ENCODE data around the gene HIPK4. TPM values are rescaled to one million over a fixed set of nuclear protein-coding genes. Genes with fewer than 3 reads are reported as not detected.
A peak's percentile ranks its signal among the peaks of the same experiment; 100 is the strongest.

The HIPK4 gene
- total RNA-seq, 1 experiment from 2014 or later = 0.31 TPM

DNA sequence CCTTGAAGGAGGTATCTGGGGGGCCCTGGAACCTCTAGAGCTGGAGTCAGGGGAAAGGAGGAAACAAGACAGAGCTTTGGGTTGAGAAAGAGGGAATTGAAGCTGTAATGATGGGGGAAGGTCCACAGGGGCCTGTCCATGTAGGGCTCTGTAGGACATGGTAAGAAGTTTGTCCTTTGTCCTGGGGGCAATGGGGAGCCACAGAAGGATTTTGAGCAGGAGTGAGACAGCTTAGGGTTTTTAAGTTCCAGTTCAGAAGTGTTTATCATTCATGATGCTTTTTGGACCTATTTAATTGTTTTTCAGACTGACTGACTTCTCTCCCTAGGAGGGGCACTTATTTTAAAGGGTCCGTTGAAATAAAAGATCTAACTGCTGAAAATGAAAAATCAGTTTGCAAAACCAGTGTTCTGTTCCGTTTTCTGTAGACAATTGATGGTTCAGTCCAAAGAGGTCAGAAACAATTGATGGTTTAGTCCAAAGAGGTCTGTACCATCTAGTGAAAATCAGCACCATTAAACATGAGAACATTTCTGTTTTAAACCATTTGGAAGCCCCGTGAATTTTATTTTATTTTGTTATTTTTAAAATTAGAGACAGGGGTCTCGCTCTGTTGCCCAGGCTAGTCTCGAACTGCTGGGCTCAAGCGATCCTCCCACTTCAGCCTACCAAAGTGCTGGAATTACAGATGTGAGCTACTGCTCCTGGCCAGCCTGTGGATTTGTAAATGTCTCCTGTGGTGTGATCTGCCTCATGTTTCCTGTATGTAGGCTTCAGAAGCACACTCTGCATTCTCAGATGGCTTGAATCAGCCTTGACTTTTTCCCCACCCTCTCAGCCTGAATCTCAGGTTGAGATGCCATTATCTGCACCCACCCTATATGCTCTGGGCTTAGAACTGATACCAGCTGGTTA, 33.0 kb downstream of the HIPK4 start (continued):
- TF ChIP-seq ZNF121 (CRISPR knock-in tag; IDR thresholded peaks at IDR 0.05) (no peak), NFATC4 (CRISPR knock-in tag; IDR thresholded peaks at IDR 0.05) (no peak), NR3C1 (CRISPR knock-in tag; conservative IDR thresholded peaks at IDR 0.05; ENCODE audit: low read depth) (no peak), GABPB1 (CRISPR knock-in tag; IDR thresholded peaks at IDR 0.05) (no peak), ZNF219 (CRISPR knock-in tag; IDR thresholded peaks at IDR 0.05; ENCODE audit: borderline replicate concordance) (no peak), ZNF416 (CRISPR knock-in tag; IDR thresholded peaks at IDR 0.05) (no peak)
- TF ChIP-seq, protein P1, sequence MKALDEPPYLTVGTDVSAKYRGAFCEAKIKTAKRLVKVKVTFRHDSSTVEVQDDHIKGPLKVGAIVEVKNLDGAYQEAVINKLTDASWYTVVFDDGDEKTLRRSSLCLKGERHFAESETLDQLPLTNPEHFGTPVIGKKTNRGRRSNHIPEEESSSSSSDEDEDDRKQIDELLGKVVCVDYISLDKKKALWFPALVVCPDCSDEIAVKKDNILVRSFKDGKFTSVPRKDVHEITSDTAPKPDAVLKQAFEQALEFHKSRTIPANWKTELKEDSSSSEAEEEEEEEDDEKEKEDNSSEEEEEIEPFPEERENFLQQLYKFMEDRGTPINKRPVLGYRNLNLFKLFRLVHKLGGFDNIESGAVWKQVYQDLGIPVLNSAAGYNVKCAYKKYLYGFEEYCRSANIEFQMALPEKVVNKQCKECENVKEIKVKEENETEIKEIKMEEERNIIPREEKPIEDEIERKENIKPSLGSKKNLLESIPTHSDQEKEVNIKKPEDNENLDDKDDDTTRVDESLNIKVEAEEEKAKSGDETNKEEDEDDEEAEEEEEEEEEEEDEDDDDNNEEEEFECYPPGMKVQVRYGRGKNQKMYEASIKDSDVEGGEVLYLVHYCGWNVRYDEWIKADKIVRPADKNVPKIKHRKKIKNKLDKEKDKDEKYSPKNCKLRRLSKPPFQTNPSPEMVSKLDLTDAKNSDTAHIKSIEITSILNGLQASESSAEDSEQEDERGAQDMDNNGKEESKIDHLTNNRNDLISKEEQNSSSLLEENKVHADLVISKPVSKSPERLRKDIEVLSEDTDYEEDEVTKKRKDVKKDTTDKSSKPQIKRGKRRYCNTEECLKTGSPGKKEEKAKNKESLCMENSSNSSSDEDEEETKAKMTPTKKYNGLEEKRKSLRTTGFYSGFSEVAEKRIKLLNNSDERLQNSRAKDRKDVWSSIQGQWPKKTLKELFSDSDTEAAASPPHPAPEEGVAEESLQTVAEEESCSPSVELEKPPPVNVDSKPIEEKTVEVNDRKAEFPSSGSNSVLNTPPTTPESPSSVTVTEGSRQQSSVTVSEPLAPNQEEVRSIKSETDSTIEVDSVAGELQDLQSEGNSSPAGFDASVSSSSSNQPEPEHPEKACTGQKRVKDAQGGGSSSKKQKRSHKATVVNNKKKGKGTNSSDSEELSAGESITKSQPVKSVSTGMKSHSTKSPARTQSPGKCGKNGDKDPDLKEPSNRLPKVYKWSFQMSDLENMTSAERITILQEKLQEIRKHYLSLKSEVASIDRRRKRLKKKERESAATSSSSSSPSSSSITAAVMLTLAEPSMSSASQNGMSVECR (CRISPR knock-in tag; IDR thresholded peaks at IDR 0.05; ENCODE audit: borderline replicate concordance) = no peak
- TF ChIP-seq, protein P2, sequence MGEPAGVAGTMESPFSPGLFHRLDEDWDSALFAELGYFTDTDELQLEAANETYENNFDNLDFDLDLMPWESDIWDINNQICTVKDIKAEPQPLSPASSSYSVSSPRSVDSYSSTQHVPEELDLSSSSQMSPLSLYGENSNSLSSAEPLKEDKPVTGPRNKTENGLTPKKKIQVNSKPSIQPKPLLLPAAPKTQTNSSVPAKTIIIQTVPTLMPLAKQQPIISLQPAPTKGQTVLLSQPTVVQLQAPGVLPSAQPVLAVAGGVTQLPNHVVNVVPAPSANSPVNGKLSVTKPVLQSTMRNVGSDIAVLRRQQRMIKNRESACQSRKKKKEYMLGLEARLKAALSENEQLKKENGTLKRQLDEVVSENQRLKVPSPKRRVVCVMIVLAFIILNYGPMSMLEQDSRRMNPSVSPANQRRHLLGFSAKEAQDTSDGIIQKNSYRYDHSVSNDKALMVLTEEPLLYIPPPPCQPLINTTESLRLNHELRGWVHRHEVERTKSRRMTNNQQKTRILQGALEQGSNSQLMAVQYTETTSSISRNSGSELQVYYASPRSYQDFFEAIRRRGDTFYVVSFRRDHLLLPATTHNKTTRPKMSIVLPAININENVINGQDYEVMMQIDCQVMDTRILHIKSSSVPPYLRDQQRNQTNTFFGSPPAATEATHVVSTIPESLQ (CRISPR knock-in tag; IDR thresholded peaks at IDR 0.05) = no peak
- TF ChIP-seq, protein P3, sequence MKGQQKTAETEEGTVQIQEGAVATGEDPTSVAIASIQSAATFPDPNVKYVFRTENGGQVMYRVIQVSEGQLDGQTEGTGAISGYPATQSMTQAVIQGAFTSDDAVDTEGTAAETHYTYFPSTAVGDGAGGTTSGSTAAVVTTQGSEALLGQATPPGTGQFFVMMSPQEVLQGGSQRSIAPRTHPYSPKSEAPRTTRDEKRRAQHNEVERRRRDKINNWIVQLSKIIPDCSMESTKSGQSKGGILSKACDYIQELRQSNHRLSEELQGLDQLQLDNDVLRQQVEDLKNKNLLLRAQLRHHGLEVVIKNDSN (CRISPR knock-in tag; IDR thresholded peaks at IDR 0.05) = no peak
- TF ChIP-seq, protein P4, sequence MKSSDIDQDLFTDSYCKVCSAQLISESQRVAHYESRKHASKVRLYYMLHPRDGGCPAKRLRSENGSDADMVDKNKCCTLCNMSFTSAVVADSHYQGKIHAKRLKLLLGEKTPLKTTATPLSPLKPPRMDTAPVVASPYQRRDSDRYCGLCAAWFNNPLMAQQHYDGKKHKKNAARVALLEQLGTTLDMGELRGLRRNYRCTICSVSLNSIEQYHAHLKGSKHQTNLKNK (CRISPR knock-in tag; IDR thresholded peaks at IDR 0.05) = no peak

DNA sequence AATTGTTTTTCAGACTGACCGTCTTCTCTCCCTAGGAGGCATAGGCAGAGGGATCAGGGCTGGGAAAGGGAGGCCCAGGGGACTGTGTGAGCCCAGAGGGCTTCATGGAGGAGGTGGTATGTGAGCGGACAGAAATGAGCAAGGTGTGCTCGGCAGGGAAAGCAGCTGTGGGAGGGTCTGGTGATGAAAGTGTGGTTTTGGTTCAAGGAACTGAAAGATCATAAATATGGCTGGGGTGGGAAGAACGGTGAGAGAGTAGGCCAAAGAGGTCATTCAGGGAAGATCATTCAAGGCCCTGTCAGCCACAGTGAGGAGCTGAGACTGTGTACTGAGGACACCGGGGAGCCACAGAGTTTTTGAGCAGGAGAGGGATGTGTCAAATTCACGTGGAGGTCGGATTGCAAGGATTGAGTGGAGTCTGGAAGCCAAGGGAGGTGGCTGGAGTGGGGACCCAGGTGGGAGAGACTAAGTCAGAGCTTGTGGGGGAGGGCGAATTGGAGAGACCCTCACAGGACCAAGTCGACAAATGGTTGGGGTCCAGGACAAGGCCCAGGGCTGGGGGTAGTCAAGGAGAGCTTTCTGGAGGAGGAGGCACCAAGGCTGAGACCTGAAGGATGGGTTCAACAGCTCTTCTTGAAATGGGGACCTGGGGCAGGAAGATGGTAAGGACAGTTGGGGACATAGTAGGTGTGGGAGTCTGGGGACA, 33.9 kb downstream of the HIPK4 start:
- Mint-ChIP-seq H3K4me3 (no peak overlapping the region), H3K27me3 (ENCODE audit: low read depth) (no peaks in the 10 kb centered on the region), H3K27ac (peak overlapping the region; percentile 63), H3K9me3 (no peaks in the 10 kb centered on the region), H3K4me1 (no peaks in the 10 kb centered on the region), H3K36me3 (no peaks in the 10 kb centered on the region)
- no peak for DNase-seq (ENCODE audit: low spot score)
- TF ChIP-seq ESRRA (CRISPR knock-in tag; IDR thresholded peaks at IDR 0.05; ENCODE audit: borderline replicate concordance) = no peak
- TF ChIP-seq, protein P5, sequence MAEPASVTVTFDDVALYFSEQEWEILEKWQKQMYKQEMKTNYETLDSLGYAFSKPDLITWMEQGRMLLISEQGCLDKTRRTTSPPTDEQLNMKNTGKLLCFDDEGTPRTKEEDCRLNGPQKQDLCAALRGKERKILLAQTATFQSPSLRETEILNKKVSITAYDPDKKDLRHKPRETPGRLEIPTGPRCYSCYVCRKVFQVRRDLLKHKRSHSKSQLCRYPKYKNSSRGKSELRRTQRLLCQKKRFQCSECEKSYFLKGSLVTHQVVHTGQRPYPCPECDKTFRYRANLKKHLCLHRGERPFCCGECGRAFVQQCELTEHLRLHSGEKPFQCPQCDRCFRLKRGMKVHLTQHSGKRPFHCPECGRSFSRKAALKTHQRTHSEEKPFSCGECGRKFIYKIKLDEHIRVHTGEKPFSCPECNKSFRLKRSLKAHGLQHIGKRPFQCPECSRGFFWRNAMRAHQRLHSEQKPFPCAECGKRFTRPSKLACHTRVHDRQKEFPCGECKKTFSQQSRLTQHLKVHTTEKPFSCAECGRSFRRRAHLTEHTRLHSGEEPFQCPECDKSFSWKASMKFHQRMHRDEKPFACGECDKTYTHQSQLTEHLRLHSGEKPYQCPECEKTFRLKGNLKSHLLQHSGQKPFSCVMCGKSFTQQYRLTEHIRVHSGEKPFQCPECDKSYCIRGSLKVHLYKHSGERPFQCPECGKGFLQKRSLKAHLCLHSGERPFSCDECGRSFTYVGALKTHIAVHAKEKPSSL (CRISPR knock-in tag; conservative IDR thresholded peaks at IDR 0.05) = no peak
- TF ChIP-seq, protein P6, sequence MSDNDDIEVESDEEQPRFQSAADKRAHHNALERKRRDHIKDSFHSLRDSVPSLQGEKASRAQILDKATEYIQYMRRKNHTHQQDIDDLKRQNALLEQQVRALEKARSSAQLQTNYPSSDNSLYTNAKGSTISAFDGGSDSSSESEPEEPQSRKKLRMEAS (CRISPR knock-in tag; IDR thresholded peaks at IDR 0.05) = no peak
- TF ChIP-seq, protein P7, sequence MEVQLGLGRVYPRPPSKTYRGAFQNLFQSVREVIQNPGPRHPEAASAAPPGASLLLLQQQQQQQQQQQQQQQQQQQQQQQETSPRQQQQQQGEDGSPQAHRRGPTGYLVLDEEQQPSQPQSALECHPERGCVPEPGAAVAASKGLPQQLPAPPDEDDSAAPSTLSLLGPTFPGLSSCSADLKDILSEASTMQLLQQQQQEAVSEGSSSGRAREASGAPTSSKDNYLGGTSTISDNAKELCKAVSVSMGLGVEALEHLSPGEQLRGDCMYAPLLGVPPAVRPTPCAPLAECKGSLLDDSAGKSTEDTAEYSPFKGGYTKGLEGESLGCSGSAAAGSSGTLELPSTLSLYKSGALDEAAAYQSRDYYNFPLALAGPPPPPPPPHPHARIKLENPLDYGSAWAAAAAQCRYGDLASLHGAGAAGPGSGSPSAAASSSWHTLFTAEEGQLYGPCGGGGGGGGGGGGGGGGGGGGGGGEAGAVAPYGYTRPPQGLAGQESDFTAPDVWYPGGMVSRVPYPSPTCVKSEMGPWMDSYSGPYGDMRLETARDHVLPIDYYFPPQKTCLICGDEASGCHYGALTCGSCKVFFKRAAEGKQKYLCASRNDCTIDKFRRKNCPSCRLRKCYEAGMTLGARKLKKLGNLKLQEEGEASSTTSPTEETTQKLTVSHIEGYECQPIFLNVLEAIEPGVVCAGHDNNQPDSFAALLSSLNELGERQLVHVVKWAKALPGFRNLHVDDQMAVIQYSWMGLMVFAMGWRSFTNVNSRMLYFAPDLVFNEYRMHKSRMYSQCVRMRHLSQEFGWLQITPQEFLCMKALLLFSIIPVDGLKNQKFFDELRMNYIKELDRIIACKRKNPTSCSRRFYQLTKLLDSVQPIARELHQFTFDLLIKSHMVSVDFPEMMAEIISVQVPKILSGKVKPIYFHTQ (CRISPR knock-in tag; IDR thresholded peaks at IDR 0.05) = no peak
- CTCF ChIA-PET = interaction anchor here (0.6 to 1.4 kb wide), 3 partner anchors 11 to 278 kb away, joined by 4 to 5 read pairs (median 4); no protein-coding TSS in a partner anchor
- ATAC-seq = no peak
- POLR2A ChIA-PET = interaction anchor here (0.7 kb wide), 1 partner anchor 92 kb away, joined by 3 read pairs; no protein-coding TSS in a partner anchor

All from WTC11 (cell line).